GM23338 (cell line): ENCODE data around the gene RGPD8. TPM values are rescaled to one million over a fixed set of nuclear protein-coding genes. Genes with fewer than 3 reads are reported as not detected.

Experiments
- ATAC-seq: fragments of 200-7000 bp; cut with Tn5 transposase; 3 replicates; pipeline ENCODE4 v1.9.1; 2020
- DNase-seq: peaks from one replicate; pipeline ENCODE4 v3.0.0-alpha.2; 2015; ENCODE audit warnings: low spot score
- H2AFZ ChIP-seq: fragments of 200-600 bp; sonication (generic); 2 replicates; pipeline ENCODE4 v1.8.0; 2016; ENCODE audit warnings: antibody characterized with exemption, mild to moderate bottlenecking, moderate library complexity
- H3F3A ChIP-seq: fragments of 200-600 bp; sonication (generic); replicated peaks from 2 replicates; pipeline ENCODE4 v1.8.0; 2017; ENCODE audit warnings: antibody characterized with exemption, mixed run types, low read depth
- H3K27ac ChIP-seq: fragments of 200-600 bp; sonication (generic); 2 replicates; pipeline ENCODE4 v1.6.1; 2016; ENCODE audit warnings: low read depth
- H3K27me3 ChIP-seq: fragments of 200-600 bp; sonication (generic); 2 replicates; pipeline ENCODE4 v1.8.0; 2016; ENCODE audit warnings: mild to moderate bottlenecking, mixed run types, moderate library complexity; ENCODE audit not compliant: insufficient read depth
- H3K36me3 ChIP-seq: fragments of 200-600 bp; sonication (generic); 2 replicates; pipeline ENCODE4 v1.8.0; 2016; ENCODE audit warnings: mild to moderate bottlenecking; ENCODE audit not compliant: insufficient read depth
- H3K4me1 ChIP-seq: fragments of 200-600 bp; sonication (generic); 2 replicates; pipeline ENCODE4 v1.8.0; 2016; ENCODE audit warnings: mild to moderate bottlenecking, moderate library complexity; ENCODE audit not compliant: insufficient read depth
- H3K4me2 ChIP-seq: fragments of 200-600 bp; sonication (generic); 2 replicates; pipeline ENCODE4 v1.7.1; 2017; ENCODE audit warnings: mixed run types
- H3K4me3 ChIP-seq: fragments of 200-600 bp; sonication (generic); 2 replicates; pipeline ENCODE4 v1.6.1; 2016; ENCODE audit warnings: mixed run types
- H3K79me2 ChIP-seq: fragments of 200-600 bp; sonication (generic); replicated peaks from 2 replicates; pipeline ENCODE4 v1.8.0; 2017; ENCODE audit warnings: mild to moderate bottlenecking; ENCODE audit not compliant: insufficient read depth
- H3K9me2 ChIP-seq: fragments of 200-600 bp; sonication (generic); 2 replicates; pipeline ENCODE4 v1.8.0; 2017; ENCODE audit not compliant: insufficient read depth
- H4K20me1 ChIP-seq: fragments of 200-600 bp; sonication (generic); replicated peaks from 2 replicates; pipeline ENCODE4 v1.8.0; 2017; ENCODE audit warnings: mild to moderate bottlenecking; ENCODE audit not compliant: insufficient read depth
- H3K27ac Mint-ChIP-seq: 2 replicates; pipeline ENCODE4 v1.8.0; 2020; ENCODE audit warnings: inconsistent platforms, mild to moderate bottlenecking, moderate library complexity, mixed read lengths
- H3K27me3 Mint-ChIP-seq: 3 replicates; pipeline ENCODE4 v1.8.0; 2022; ENCODE audit warnings: low read depth, mild to moderate bottlenecking, moderate library complexity, mixed read lengths, inconsistent platforms; ENCODE audit not compliant: insufficient read depth, poor library complexity
- H3K36me3 Mint-ChIP-seq: 3 replicates; pipeline ENCODE4 v1.8.0; 2021; ENCODE audit warnings: low read depth, mild to moderate bottlenecking, inconsistent platforms, moderate library complexity, mixed read lengths
- H3K4me1 Mint-ChIP-seq: 3 replicates; pipeline ENCODE4 v1.8.0; 2020; ENCODE audit warnings: mild to moderate bottlenecking, inconsistent platforms, mixed read lengths
- H3K4me3 Mint-ChIP-seq: 3 replicates; pipeline ENCODE4 v1.8.0; 2021; ENCODE audit warnings: moderate library complexity, mild to moderate bottlenecking, inconsistent platforms, mixed read lengths
- H3K9me3 Mint-ChIP-seq: 3 replicates; pipeline ENCODE4 v1.8.0; 2020; ENCODE audit warnings: moderate library complexity, mild to moderate bottlenecking, inconsistent platforms, mixed read lengths
- JUNB ChIP-seq: IDR thresholded peaks from one replicate; pipeline ENCODE4 v1.6.1; 2016; ENCODE audit warnings: antibody characterized with exemption; ENCODE audit not compliant: unreplicated experiment
- NANOG ChIP-seq: IDR thresholded peaks from 2 replicates; pipeline ENCODE4 v1.6.1; 2016; ENCODE audit warnings: antibody characterized with exemption, borderline replicate concordance
- POLR2AphosphoS5 ChIP-seq: IDR thresholded peaks from 2 replicates; pipeline ENCODE4 v1.6.1; 2016; ENCODE audit warnings: antibody characterized with exemption, low read depth
- ZNF331 ChIP-seq: fragments of 250-450 bp; sonication (Bioruptor Pico); IDR thresholded peaks from 2 replicates; pipeline ENCODE4 v1.5.0; 2020; ENCODE audit warnings: low read depth, mild to moderate bottlenecking, moderate library complexity
- polyA plus RNA-seq: library from polyadenylated mRNA; unstranded; fragments of >200 nt; fragmentation: Nextera tagmentation; extraction: Ambion mirVana; gene quantifications from 2 replicates; pipeline ENCODE4 v1.2.1, GENCODE V29; 2016
- total RNA-seq: library from RNA; depleted of rRNA; stranded (reverse); fragments of >200 nt; shearing (Covaris generic); gene quantifications from 2 replicates; pipeline ENCODE4 v1.2.3, GENCODE V29; 2014
- TF ChIP-seq, protein P1 (sequence below): IDR thresholded peaks from one replicate; pipeline ENCODE4 v1.6.1; 2018; ENCODE audit warnings: antibody characterized with exemption; ENCODE audit not compliant: unreplicated experiment
- TF ChIP-seq, protein P2 (sequence below), 2 experiments: fragments of 200-600 bp in 1 of 2; sonication (generic) in 1 of 2; conservative IDR thresholded peaks; 2 replicates each; pipeline versions ENCODE4 v1.5.1 to v1.6.1; 2016 to 2017; ENCODE audit warnings: antibody characterized with exemption in 2 of 2, low read depth in 2 of 2, mild to moderate bottlenecking in 2 of 2, moderate library complexity in 1 of 2

RGPD8 gene
- total and polyA plus RNA-seq, 2 experiments from 2014 or later = 1.1 to 8.6 TPM

DNA sequence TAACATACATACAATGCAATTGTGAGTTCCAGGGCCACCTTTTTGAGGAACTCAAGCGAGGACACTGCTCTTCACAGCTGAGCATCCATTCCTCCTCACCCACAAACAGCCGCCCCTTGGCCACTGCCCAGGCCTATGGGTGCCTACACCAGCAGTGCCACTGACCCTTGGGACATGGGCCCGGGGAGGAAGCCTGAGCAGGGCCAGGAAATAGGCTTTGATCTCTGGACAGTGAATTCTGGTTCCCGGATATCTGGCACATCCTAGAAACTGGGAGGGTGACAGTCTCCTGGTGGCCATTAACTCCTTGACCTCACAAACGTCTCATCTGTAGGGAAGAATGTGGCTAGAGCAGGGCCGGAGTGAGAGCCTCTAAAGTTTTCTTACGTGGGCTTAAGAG lies 43.0 kb upstream of the RGPD8 start:
- Mint-ChIP-seq H3K4me1 (peaks cover 4% of the 10 kb centered on the region; the same call in 2 of the 3 replicates), H3K36me3 (no peaks in the 10 kb centered on the region; the same call in 2 of the 3 replicates), H3K27ac (no peak overlapping the region), H3K27me3 (peaks cover 16% of the 10 kb centered on the region), H3K4me3 (no peak overlapping the region), H3K9me3 (no peaks in the 10 kb centered on the region)
- Histone ChIP-seq H3K36me3 (no peaks in the 10 kb centered on the region), H3K27ac (no peak overlapping the region), H3K4me3 (no peak overlapping the region), H3F3A (peaks cover 5% of the 10 kb centered on the region; the same call in 1 of the 2 replicates), H3K79me2 (no peaks in the 10 kb centered on the region), H3K9me2 (no peaks in the 10 kb centered on the region), H2AFZ (no peak overlapping the region), H3K27me3 (peaks cover 14% of the 10 kb centered on the region), H3K4me2 (no peak overlapping the region), H4K20me1 (no peaks in the 10 kb centered on the region), H3K4me1 (no peaks in the 10 kb centered on the region)
- TF ChIP-seq ZNF331 = no peak
- TF ChIP-seq, protein P1, sequence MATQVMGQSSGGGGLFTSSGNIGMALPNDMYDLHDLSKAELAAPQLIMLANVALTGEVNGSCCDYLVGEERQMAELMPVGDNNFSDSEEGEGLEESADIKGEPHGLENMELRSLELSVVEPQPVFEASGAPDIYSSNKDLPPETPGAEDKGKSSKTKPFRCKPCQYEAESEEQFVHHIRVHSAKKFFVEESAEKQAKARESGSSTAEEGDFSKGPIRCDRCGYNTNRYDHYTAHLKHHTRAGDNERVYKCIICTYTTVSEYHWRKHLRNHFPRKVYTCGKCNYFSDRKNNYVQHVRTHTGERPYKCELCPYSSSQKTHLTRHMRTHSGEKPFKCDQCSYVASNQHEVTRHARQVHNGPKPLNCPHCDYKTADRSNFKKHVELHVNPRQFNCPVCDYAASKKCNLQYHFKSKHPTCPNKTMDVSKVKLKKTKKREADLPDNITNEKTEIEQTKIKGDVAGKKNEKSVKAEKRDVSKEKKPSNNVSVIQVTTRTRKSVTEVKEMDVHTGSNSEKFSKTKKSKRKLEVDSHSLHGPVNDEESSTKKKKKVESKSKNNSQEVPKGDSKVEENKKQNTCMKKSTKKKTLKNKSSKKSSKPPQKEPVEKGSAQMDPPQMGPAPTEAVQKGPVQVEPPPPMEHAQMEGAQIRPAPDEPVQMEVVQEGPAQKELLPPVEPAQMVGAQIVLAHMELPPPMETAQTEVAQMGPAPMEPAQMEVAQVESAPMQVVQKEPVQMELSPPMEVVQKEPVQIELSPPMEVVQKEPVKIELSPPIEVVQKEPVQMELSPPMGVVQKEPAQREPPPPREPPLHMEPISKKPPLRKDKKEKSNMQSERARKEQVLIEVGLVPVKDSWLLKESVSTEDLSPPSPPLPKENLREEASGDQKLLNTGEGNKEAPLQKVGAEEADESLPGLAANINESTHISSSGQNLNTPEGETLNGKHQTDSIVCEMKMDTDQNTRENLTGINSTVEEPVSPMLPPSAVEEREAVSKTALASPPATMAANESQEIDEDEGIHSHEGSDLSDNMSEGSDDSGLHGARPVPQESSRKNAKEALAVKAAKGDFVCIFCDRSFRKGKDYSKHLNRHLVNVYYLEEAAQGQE = no peak
- no peak for TF ChIP-seq JUNB
- ATAC-seq (no peak), DNase-seq (no peak)

- no peak overlapping the region for H3K27ac Mint-ChIP-seq
- H3K4me3 ChIP-seq = no peak overlapping the region
- H4K20me1 ChIP-seq = no peaks in the 10 kb centered on the region
- H3K36me3 Mint-ChIP-seq = no peaks in the 10 kb centered on the region
- no peaks in the 10 kb centered on the region for H3K36me3 ChIP-seq
- no peaks in the 10 kb centered on the region for H3K79me2 ChIP-seq
- ATAC-seq (no peak), DNase-seq (no peak)
- TF ChIP-seq, protein P1 = no peak
- no peak for TF ChIP-seq NANOG
- TF ChIP-seq, protein P2, sequence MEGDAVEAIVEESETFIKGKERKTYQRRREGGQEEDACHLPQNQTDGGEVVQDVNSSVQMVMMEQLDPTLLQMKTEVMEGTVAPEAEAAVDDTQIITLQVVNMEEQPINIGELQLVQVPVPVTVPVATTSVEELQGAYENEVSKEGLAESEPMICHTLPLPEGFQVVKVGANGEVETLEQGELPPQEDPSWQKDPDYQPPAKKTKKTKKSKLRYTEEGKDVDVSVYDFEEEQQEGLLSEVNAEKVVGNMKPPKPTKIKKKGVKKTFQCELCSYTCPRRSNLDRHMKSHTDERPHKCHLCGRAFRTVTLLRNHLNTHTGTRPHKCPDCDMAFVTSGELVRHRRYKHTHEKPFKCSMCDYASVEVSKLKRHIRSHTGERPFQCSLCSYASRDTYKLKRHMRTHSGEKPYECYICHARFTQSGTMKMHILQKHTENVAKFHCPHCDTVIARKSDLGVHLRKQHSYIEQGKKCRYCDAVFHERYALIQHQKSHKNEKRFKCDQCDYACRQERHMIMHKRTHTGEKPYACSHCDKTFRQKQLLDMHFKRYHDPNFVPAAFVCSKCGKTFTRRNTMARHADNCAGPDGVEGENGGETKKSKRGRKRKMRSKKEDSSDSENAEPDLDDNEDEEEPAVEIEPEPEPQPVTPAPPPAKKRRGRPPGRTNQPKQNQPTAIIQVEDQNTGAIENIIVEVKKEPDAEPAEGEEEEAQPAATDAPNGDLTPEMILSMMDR (conservative IDR thresholded peaks at IDR 0.05; ENCODE audit: low read depth in 2 of 2) = no peak
- TF ChIP-seq ZNF331 = no peak
- no peak for TF ChIP-seq POLR2AphosphoS5
- peaks cover 7% of the 10 kb centered on the region; the same call in 1 of the 2 replicates for H3K27me3 ChIP-seq
- no peak overlapping the region for H2AFZ ChIP-seq
- H3K27me3 Mint-ChIP-seq = peaks cover 7% of the 10 kb centered on the region
- H3K27ac ChIP-seq = no peak overlapping the region
- H3K4me1 Mint-ChIP-seq = no peaks in the 10 kb centered on the region
- no peaks in the 10 kb centered on the region for H3K9me2 ChIP-seq
- H3K4me1 ChIP-seq = no peaks in the 10 kb centered on the region
- H3F3A ChIP-seq = no peaks in the 10 kb centered on the region
- H3K4me3 Mint-ChIP-seq = no peak overlapping the region
- H3K4me2 ChIP-seq = no peak overlapping the region
- H3K9me3 Mint-ChIP-seq = no peaks in the 10 kb centered on the region
Observed at GRCh38 chr2:112474844-112475486, 41.5 kb upstream of the RGPD8 start.
